GOT3 (cell line): ENCODE data around the gene ERCC1.
A peak's percentile ranks its signal among the peaks of the same experiment; 100 is the strongest.

Experiments used
- DNase-seq: peaks from one replicate; lab custom pipeline; 2025; ENCODE audit warnings: mixed read lengths; lab: John Stamatoyannopoulos, UW

The ERCC1 gene

GRCh38 chr19:45405435-45406225, 18.1 kb downstream of the ERCC1 start:
- DNase-seq, result peak; percentile 87

GRCh38 chr19:45404557-45405434, 18.9 kb downstream of the ERCC1 start, which contains the start of gene PPP1R13L:
Gene PPP1R13L, minus strand, starts transcription at chr19:45405069. Its CDS starts 6,751 bp downstream, at chr19:45398318.
- DNase-seq, result no peak

DNA sequence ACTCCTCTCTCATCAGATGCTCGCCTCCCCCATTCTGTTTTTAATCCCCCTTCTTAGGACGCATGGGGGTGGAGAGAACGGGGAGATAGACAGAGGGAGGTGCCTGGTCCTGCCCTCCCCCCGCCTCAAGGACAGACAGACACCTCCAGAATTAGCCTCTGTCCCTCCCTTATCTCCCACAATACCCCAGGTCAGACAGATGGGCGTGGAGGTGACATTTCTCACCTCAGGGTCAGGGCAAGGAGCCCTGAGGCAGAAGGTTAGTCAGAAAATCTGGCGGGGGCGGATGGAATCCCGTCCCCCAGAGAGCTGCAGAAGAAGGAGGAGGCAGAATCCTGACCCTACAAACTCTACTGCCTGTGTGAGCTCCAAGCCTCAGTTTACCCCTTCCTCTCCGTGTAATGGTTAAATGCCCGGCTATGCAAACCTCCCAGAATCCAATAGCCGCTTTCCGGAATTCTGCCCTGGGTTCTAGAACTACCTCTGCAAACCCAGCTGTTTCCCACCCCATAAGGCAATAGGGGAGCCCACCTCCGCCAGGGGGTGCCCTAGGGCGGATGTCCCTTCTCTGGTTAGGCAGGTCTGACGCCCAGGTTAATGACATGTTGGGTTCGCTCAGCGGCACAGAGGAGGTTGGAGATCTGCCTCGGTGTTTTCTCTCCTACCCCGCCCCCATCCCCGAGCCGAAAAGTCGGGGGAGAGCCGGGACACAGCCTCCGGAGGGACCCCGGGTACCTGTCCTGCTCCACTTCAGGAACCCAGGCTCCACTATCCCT, 19.7 kb downstream of the ERCC1 start:
- DNase-seq, result no peak

GRCh38 chr19:45403272-45403671, 20.4 kb downstream of the ERCC1 start:
- DNase-seq, result no peak

- DNase-seq, result no peak
These were observed 21.2 kb downstream of the ERCC1 start for GRCh38 chr19:45402298-45403061.

GRCh38 chr19:45401815-45402214, 21.9 kb downstream of the ERCC1 start:
- DNase-seq, result no peak

DNA sequence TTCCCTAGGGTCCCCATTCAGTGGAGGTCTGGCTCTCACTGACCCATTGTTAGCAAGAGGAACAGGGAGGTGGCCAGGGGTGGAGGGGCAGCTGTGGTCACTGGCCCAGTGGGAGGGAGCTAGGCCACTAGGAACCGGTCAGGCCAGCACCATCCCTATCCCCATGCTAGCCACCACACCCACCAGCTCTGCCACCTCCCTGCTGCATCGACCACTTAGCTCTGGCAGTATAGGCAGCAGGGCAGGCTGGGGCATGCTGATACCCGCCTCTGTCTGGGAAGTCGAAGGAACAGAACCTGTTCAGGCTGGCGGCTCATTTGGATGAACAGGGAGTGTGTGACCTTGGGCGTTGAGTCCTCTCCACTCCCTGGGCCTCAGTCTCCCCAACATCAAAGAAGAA, 23.5 kb downstream of the ERCC1 start:
- no peak for DNase-seq

DNA sequence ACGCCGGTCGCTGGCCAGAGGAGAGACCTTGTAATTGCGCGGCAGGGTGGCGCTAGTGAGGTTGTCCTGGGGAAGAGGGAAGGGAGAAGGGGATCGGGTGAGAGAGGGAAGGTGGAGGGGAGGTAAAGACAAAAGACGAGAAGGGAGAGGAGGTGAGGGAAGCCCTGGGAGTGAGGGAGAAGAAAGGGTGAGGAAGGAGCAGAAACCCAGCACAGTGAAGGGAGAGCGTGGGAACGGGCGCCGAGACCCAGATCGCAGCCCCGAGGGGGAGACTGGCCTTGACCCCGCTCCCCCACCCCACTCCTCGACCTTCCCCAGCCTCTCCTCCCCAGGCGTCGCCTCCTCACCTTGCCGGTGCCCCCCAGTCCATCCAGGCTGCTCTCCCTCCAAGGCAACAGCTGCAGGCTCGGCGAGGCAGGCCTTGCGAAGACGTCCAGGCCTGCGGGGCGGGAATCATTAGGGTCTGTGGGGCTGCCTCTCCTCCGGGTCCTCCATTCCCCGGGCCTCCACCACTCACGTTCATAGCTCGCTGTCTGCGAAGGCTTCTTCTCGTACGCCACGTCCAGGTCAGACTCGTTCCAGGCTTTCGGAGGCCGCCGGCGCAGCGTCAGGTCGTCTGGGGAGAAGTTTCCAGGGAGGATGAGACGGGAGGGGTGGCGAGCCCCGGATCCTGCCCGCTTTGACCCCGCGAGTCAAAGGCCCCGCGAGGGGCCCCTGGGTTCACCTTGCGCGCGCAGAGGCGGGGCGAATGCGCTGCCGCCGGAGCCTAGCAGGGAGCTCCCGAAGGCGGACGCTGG, 27.7 kb downstream of the ERCC1 start:
- DNase-seq, result no peak

DNA sequence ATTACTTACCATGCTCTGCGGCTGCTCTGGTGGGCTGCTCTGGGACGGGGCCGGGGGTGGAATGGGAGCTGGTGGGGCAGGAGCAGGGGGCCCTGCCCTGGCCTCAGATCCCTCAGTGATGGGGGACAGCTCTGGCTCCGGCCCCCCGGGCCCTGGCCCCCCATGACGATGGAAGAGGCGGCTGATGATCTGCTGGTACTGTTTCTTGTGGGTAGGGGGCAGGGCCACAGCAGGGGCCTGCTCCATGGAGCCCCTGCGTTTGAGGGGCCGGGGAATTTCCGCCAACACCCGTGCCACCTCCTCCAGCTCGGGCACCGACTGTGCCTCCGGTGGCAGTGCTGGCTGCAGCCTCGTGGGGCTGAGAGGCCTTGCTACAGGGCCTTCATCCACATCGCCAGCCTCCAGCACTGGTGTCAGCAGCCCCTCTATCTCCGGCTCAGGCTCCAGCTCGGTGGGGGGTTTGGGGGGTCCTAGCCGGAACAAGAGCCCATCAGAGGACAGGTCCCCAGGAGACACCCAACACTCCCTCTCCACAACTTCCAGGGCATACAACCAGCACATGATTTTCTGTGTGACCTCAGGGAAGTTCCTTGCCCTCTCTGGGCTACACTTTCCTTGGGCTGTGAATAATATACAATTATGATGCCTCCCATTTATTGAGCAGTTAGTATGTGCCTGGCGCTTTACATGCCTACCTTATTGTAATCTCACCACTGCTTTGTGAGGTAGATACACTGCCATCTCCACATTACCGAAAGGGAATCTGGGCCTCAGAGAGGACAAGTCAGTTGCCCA, 31.6 kb downstream of the ERCC1 start:
- no peak for DNase-seq

GRCh38 chr19:45391346-45391745, 32.4 kb downstream of the ERCC1 start:
- DNase-seq, result no peak

DNA sequence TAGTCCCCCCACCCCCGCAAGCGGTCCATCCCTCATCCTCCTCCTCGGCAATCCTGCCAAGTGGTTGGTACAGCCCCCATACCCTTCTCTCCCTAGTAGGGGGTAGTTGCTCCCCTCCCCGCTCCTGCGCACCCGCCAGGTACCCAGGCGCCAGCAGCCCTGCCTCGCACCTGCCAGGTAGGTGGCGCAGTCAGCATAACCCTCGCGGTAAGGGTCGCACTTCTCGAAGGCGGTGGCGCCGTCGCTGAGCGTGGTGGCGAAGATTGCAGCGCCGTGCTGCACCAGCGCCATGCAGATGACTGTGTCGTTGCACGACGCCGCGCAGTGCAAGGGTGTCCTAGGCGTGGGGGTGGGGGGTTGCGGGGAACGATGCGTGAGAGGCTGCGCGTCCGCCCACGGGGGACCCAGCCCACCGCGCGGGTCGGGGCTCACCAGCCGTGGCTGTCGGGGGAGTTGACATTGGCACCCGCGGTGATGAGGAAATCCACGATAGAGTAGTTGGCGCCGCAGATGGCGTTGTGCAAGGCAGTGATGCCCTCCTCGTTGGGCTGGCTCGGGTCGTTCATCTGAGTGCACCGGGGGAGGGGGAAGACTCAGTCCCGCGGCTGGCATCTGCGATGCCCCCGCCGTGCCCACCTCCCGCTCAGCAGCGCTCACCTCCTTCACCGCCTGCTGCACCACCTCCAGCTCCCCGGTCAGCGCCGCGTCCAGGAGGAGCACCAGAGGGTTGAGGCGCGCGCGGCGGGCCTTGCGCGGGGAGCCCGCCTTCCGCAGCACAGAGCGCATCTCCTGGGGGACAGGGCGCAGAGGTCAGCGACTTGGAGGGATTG, 38.1 kb downstream of the ERCC1 start:
- no peak for DNase-seq

GRCh38 chr19:45382426-45382825, 41.3 kb downstream of the ERCC1 start:
- no peak for DNase-seq

DNA sequence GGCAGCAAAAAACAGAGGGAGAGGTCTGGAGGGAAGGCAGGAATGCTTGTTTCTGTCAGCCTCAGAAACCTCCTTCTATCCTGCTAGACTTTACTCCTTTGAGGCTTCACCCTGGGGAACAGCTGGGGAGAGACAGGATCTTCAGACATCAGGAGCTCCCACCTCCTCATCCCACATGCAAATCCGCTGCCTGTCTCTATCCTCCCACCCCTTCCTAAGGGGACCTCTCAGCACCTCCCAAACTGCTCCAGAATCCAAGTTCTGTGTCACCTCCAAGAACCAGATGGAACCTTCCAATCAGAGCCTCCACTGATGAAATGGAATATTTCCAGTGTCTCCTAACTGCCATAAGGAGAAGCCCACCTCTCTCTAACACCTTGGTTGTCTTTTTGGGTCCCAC, 43.6 kb downstream of the ERCC1 start:
- no peak for DNase-seq

- DNase-seq, result peak; percentile 33
These were observed 47.5 kb downstream of the ERCC1 start for GRCh38 chr19:45376045-45376724.

GRCh38 chr19:45370410-45371204, 53.1 kb downstream of the ERCC1 start, which contains the start of gene ERCC2:
Gene ERCC2, minus strand, starts transcription at chr19:45370573. Its CDS starts 33 bp downstream, at chr19:45370540.
- peak; percentile 98 for DNase-seq

DNA sequence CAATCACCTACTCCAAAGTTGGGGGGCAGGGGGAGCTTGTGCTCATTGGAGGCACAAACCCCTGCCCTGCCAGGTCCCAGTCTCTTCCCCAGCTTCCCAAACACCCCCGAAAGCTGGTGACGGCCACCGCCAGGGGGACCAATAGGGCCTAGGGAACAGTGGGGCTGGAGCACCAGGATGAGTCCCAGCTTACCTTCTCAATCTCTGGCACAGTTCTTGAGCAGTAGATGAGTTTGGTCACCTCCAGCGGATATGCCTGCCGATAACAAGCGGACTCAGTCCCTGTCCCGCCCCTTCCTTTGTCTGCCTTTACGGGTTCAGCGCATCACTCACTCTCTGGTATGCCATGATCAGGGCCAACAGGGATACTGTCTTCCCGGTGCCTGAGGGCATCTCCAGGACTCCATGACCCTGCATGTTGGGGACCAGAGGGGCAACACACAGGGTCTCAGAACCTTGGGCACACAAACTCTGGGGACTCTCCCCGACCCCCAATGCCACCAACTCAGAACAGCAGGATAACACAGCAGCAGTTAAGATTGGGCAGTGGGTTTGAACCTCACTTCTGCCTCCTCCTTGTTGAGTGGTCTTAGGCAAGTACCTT, 54.9 kb downstream of the ERCC1 start:
- DNase-seq, result no peak

- no peak for DNase-seq
These were observed 55.6 kb downstream of the ERCC1 start for GRCh38 chr19:45368127-45368526.
